SK-N-SH treated with all-trans-retinoic acid at 6 μM for 48 hours (cell line): ENCODE data around the gene ELMO1.

ENCODE experiments used
- ATAC-seq: fragments of 200-7000 bp; cut with Tn5 transposase; 3 replicates; pipeline ENCODE4 v1.9.1; 2020; ENCODE audit warnings: mild to moderate bottlenecking, moderate library complexity
- ARNTL ChIP-seq: fragments of 450-650 bp; formaldehyde crosslinking; IDR thresholded peaks from 2 replicates; pipeline ENCODE4 v1.5.0; 2020; ENCODE audit warnings: low read depth, mild to moderate bottlenecking, moderate library complexity, borderline replicate concordance
- BACH2 ChIP-seq: fragments of 250-450 bp; sonication (Bioruptor Pico); IDR thresholded peaks from 2 replicates; pipeline ENCODE4 v1.9.0; 2021; ENCODE audit warnings: mild to moderate bottlenecking, borderline replicate concordance
- CREB5 ChIP-seq: fragments of 250-450 bp; sonication (Bioruptor Pico); IDR thresholded peaks from 2 replicates; pipeline ENCODE4 v1.5.1; 2020; ENCODE audit warnings: low read depth, mild to moderate bottlenecking, moderate library complexity
- CSDC2 ChIP-seq: fragments of 250-450 bp; sonication (Bioruptor Pico); IDR thresholded peaks from 2 replicates; pipeline ENCODE4 v1.5.0; 2020; ENCODE audit warnings: mild to moderate bottlenecking, moderate library complexity
- CSRNP3 ChIP-seq: fragments of 250-450 bp; sonication (Bioruptor Pico); IDR thresholded peaks from 2 replicates; pipeline ENCODE4 v1.5.1; 2021; ENCODE audit warnings: mild to moderate bottlenecking, moderate library complexity
- ESRRG ChIP-seq: fragments of 250-450 bp; sonication (Bioruptor Pico); IDR thresholded peaks from 2 replicates; pipeline ENCODE4 v1.6.1; 2021; ENCODE audit warnings: mild to moderate bottlenecking
- ISL1 ChIP-seq: fragments of 250-450 bp; sonication (Bioruptor Pico); IDR thresholded peaks from 2 replicates; pipeline ENCODE4 v2.1.2; 2022; ENCODE audit warnings: mild to moderate bottlenecking, moderate library complexity
- OSR1 ChIP-seq: fragments of 250-450 bp; sonication (Bioruptor Pico); IDR thresholded peaks from 2 replicates; pipeline ENCODE4 v1.8.0; 2022; ENCODE audit warnings: moderate library complexity, mild to moderate bottlenecking, inconsistent platforms
- PATZ1 ChIP-seq: fragments of 250-450 bp; sonication (Bioruptor Pico); IDR thresholded peaks from 2 replicates; pipeline ENCODE4 v1.8.0; 2020; ENCODE audit warnings: mild to moderate bottlenecking, moderate library complexity, borderline replicate concordance
- POU6F1 ChIP-seq: fragments of 250-450 bp; sonication (Bioruptor Pico); IDR thresholded peaks from 2 replicates; pipeline ENCODE4 v1.8.0; 2021; ENCODE audit warnings: low read depth, mild to moderate bottlenecking, moderate library complexity, borderline replicate concordance
- PPARA ChIP-seq: fragments of 250-450 bp; sonication (Bioruptor Pico); IDR thresholded peaks from 2 replicates; pipeline ENCODE4 v1.5.0; 2020; ENCODE audit warnings: mild to moderate bottlenecking, borderline replicate concordance
- RARB ChIP-seq: fragments of 250-450 bp; sonication (Bioruptor Pico); IDR thresholded peaks from 2 replicates; pipeline ENCODE4 v1.8.0; 2021; ENCODE audit warnings: mild to moderate bottlenecking, moderate library complexity
- SNAI2 ChIP-seq: fragments of 250-450 bp; sonication (Bioruptor Pico); IDR thresholded peaks from 2 replicates; pipeline ENCODE4 v1.5.0; 2020; ENCODE audit warnings: mild to moderate bottlenecking, moderate library complexity
- TOX ChIP-seq: fragments of 250-450 bp; sonication (Bioruptor Pico); IDR thresholded peaks from 2 replicates; pipeline ENCODE4 v1.8.0; 2021; ENCODE audit warnings: mild to moderate bottlenecking, moderate library complexity, borderline replicate concordance
- TSHZ2 ChIP-seq: fragments of 250-450 bp; sonication (Bioruptor Pico); IDR thresholded peaks from 2 replicates; pipeline ENCODE4 v1.5.0; 2020; ENCODE audit warnings: mild to moderate bottlenecking, moderate library complexity
- ZC3H10 ChIP-seq: fragments of 250-450 bp; sonication (Bioruptor Pico); IDR thresholded peaks from 2 replicates; pipeline ENCODE4 v1.5.1; 2021; ENCODE audit warnings: mild to moderate bottlenecking, moderate library complexity
- ZFP3 ChIP-seq: fragments of 250-450 bp; sonication (Bioruptor Pico); IDR thresholded peaks from 2 replicates; pipeline ENCODE4 v1.5.0; 2020; ENCODE audit warnings: mild to moderate bottlenecking, moderate library complexity
- ZFP30 ChIP-seq: fragments of 450-650 bp; formaldehyde crosslinking; IDR thresholded peaks from 2 replicates; pipeline ENCODE4 v1.5.0; 2022; ENCODE audit warnings: mild to moderate bottlenecking, moderate library complexity
- ZNF70 ChIP-seq: fragments of 450-650 bp; formaldehyde crosslinking; IDR thresholded peaks from 2 replicates; pipeline ENCODE4 v1.5.0; 2020; ENCODE audit warnings: mild to moderate bottlenecking, moderate library complexity
- ZNF8 ChIP-seq: fragments of 450-650 bp; formaldehyde crosslinking; IDR thresholded peaks from 2 replicates; pipeline ENCODE4 v1.5.0; 2020; ENCODE audit warnings: mild to moderate bottlenecking, moderate library complexity

The ELMO1 gene

GRCh38 chr7:37311355-37311754 lies 137.3 kb downstream of the ELMO1 start:
- TF ChIP-seq CSRNP3 (CRISPR knock-in tag) (no peak), TOX (no peak), ZFP3 (CRISPR knock-in tag) (no peak), ISL1 (no peak), ESRRG (no peak), ZC3H10 (CRISPR knock-in tag) (no peak), OSR1 (CRISPR knock-in tag) (no peak), RARB (no peak), ZNF8 (CRISPR knock-in tag) (no peak), CREB5 (no peak), PATZ1 (CRISPR knock-in tag) (no peak), ZFP30 (CRISPR knock-in tag) (no peak), PPARA (CRISPR knock-in tag) (no peak), ZNF70 (CRISPR knock-in tag) (no peak), CSDC2 (CRISPR knock-in tag) (no peak), SNAI2 (CRISPR knock-in tag) (no peak), ARNTL (CRISPR knock-in tag) (no peak), TSHZ2 (CRISPR knock-in tag) (no peak)
- ATAC-seq: no peak

- TF ChIP-seq CSRNP3 (CRISPR knock-in tag) (no peak), BACH2 (CRISPR knock-in tag) (no peak), TOX (no peak), ZNF70 (CRISPR knock-in tag) (no peak), ZFP30 (CRISPR knock-in tag) (no peak), CSDC2 (CRISPR knock-in tag) (no peak), POU6F1 (CRISPR knock-in tag) (no peak), PPARA (CRISPR knock-in tag) (no peak), SNAI2 (CRISPR knock-in tag) (no peak)
- no peak for ATAC-seq
Measured at GRCh38 chr7:37310327-37311080, 138.2 kb downstream of the ELMO1 start.
